ENCODE results near the gene CAPZB.

The CAPZB gene

DNA sequence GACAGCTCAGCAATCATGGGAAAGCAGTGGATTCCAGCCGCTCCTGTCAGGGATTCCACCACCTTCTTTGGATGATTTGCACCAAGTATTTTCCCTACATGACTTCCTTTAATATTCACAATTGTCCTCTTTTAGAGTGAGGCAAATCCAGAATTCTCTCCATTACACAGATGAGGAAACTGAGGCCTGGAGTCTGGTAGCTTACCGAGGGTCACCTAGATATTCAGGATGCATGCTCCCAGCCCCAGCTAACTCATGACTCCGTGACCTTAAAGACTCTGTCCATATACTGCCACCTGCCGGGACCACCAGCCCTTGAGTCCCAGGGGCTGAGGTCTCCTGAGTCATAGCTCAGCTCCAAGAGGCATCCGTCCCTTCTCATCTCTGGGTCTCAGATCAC, 80.6 kb downstream of the CAPZB start:
- no peak for DNase-seq

DNA sequence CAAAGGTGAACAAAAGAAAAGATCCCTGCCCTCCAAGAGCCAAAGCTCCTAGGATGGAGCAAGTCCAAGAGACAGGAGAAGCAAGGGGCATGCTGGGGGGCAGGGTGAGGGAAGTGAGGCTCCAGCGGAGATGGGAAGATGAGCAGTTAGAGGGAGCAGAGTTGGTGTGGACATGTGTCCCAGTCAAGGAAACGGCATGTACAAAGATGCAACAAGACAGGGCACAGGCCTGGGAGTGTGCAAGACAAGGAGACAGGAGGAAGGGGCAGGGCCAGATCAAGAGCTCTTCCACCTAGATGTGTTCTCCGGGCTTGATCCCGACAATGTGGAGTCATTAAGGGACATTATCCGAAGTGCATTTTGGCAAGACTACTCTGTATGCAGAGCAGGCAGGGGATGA, 82.1 kb downstream of the CAPZB start:
- DNase-seq: no peak

DNA sequence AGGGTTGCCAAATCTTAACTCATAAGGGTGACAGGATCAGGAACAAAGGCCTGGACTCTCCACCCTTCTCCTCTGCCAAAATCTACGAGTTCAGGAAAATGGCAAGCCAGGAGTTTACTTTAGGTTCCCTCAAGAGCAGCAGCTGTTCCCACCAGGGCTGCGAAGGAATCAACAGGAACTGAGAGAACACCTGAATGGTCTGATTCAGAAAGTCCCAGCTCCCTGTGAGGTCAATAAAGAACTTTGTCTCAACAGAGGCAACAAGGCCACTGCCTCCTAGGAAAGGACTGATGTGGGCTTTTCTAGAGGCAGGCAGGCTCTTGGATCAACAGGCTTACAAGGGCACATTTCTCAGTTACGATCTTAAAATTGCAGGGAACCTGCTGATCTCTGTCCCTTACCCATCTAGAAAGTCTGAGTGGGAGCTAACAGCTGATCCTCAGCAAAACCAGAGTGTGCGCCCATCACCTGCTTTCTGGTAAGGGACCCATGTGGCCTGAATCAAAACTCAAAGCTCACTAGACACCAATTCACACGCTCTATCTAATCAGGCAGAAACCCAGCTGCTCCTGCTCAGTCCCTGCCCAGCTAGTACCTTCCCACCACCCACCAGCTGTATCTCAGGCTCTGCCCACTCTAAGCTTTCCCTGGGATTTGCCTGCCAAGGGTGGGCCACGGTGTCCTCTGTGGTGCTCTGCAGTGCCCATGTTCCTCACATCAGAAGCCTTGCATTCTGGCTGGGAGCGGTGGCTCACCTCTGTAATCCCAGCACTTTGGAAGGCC, 83.1 kb downstream of the CAPZB start:
- no peak for DNase-seq

DNA sequence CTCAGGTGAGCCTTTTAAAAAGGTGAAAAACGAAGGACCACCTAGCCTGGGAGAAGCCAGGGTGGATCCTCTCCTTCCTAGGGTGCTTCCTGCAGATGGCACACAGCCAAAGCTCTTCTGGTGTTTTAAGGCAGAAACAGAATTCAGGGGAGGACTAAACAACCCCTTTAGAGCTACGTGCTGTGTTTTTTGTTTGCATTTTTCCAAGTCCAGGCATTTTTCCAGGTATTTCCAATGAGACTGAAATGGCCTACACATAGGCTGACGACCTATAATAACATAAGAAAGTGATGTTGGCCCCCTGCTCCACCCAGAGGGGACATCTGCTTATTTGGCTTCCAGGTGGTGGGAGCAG, 83.8 kb downstream of the CAPZB start:
- no peak for DNase-seq

DNA sequence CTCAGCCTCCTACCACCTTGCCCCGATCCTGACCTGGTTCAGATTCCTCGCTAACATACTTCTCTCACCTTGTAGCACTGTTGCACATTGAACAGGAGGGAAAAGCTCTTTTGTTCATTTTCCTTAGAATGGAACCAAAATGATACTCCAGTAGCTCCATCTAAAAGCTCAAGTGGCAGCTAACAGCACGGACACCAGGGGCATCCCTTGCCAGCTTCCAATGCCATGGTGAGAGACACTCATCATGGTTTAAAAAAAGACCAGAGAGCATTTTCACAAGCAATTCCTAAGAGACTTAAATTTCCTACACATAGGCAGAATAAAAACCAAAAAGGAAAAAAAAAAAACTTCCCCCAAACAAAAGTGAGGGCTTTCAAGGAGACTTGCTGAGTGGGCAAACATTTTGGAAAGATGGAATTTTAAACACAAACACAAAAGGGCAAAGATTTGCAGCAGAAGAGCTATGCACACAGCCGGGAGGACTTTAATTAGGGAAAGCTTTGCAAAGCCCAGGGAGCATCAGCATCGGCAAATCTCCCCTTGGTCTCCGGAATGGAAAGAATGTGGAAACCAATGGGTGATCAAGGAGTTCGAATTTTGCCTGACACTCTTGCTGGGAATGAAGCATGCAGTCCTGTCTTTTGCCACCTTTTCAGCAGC, 84.3 kb downstream of the CAPZB start:
- DNase-seq: no peak

DNA sequence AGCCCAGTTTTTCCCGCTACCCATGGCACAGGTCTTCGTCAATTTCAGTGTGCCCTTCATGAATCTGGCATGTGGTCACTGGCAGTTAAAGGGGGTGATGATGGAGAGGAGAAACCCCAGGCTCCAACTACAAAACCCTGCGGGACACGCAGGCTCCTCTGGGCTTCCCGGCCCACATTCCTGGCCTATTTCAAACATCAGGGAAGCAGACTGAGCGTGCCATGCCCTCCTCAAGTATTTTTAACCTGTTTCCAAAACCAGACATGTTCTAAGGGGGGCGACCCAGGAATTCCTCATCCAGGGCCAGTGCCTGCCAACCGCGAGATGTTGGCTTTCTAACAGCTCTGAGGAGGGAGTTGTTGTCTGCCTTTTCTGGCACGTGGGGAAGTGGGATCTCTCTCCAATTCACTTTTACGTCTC, 85.1 kb downstream of the CAPZB start:
- DNase-seq: no peak

DNA sequence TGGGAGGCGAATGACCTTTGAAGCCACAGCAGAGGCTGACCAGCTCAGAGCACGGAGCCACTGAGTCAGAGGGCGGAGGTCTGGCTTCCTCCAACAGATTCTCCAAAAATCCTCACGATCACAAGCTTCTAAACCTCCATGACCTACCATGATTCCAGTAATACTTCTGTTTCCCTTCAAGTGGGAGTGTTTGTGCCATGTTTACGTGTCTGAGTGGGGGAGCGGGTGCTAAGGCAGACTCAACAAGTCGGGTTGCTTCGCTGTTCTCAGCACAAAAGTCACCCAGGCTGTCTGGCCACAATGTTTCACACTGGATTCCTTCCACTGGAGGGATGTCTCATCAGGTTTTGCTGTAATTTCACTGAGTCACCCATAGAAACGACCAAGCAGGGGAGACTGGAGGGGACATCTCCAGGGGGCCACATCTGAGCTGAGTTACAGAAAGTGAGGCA, 87.0 kb downstream of the CAPZB start:
- no peak for DNase-seq

DNA sequence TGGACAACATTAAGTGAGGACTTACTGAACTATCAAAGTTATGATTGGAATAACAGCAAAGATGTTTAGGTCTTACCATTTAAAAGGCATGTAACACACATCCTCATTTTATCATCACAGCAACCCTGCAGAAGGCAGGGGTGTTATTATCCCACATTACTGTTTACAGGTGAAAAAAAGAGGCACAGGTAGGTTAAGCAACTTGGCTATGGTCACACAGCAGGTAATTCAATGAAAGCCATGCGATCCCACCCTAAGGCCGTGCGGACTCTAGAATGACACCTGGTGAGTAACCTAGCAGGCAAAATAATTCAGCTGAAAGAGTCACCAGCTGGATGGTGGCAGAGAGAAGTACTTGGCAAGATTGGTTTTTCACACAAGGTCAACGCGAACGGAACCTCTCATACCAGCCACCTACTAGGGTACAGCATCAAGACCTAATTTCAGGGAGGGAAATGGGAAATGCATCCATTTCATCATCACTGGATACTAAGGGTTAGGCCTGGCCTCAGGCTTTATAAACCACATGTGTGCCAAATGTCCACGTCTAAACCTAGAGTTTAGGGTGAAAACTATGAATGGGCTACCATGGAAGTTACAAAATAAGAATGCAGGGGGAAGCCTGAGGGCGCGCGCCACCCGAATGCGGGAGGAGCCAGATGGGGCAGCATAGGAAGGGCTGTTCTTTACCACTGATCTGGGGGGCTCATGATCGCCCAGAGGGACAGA, 88.0 kb downstream of the CAPZB start:
- no peak for DNase-seq

DNA sequence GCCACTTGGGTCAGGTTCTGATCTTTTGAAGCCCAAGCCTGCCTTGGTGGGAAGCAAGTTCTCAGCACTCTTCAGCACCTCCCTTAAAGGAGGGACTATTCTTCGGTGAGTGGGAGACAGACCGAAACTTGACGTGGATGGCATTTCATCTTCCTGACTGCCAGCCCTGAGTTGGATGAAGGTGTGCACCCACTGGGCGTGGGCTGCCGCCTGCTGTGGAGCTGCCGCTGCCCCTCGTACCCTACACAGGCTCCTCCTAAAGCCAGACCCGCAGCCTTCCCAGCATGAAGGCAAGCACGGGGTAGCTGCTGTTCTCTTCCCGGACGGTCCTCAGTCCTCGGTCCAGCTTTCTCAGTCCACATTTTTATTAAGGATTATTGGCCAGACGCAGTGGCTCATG, 89.1 kb downstream of the CAPZB start:
- DNase-seq: no peak

DNA sequence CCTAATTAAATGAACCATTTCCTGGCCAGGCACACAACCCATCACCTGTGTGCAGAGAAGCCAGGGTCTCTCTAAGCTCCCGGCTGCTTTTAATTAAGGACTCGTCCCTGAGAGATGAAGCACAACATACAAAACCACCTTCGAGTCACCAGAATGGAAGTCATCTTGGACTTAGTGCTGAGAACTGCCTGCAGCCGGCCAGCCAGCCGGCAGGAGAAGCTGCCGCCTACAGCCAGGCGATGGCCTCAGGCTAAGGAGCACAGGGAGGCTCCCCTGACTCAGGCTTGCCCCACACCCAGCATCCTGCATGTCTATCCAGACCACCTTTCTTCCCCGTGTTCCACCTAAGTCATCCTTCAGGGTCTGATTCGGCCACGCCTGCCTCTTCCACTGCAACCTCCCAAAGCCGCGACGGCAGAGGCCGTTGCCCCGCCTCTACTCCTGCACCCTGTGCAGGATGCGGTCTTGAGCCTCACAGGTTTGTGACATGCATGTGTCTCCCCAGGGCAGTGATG, 89.6 kb downstream of the CAPZB start:
- no peak for DNase-seq

DNA sequence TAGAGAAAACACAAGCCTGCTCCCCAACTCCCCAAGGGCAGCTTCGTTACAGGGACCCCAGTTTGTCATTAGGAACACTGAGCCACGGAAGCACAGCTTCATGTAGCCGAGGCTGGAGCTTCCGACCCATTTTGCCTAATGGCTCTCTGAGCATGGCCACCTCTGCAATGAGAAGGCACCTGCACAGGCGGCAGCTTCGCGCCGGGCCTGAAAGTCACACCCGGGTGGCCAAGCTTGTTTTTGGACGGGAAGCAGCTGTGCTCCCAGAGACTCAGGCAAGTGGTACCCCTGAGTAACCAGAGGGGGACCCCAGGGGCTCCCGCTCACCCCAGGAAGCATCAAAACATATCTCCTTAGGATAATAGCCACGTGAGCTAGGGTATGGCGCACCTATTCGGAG, 92.3 kb downstream of the CAPZB start:
- DNase-seq: no peak

DNA sequence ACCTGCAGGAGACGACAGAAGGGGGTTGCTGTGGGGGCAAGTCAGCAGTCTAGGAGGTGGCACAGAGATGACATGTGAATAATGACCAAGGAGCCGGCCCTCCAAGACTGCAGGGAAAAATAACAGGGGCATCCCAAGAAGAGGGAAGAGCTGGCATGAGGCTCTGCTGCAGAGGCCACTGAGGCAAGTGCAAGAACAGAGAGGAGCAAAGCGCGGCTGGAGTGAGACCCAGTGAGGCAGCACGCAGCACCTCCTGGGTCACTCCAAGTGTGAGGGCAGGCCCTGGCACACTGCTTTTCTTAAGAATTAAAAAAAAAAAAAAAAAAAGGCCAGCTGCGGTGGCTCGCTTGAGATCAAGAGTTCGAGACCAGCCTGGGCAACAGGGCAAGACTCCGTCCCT, 93.1 kb downstream of the CAPZB start:
- no peak for DNase-seq

DNA sequence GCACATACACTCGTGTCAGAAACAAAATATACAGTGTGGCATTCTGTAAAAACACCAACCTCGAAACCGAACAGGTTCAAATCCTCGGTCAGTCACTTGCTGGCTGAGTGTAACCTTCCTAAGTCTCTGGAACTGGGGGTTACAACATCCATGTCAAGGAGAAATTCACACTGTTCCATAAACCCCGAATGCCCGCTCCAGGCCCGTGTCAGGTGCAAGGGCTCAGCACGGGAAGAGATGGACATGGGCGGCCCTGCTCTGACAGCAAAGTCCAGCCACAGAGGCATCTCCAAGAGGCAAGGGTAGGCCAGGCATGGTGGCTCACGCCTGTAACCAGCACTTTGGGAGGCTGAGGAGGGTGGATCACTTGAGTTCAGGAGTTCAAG, 93.8 kb downstream of the CAPZB start:
- DNase-seq: no peak

DNA sequence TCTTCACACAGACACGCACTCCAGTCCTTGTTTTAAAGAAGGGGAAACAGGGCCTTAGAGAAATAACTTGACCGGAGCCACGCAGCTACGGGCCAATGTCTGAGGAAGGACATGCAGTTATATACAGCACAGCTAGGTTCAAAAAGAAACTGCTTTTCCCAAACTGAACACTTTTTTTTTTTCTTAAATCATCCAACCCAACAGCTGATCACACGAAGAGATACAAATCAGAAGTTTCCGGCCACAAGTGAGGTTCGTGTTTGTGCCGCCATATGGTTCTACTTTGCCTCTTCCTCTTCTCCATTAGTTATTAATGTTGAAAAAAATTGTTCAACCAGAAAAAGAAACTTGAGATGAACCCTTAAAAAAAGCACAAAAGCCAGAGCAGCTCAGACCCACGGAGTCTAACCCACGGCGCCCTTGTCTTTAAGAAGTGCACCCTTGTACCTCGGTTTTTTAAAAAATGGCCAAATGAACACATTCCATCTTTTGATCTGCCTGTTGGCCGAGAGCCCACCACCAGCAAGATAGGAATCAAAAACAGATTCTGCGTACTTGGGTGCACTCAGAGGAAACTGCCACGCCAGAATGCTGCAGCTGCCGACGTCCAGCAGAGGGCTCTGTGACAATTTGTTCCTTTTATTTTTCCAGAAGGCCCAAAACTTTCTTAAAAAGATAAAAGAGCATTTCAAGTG, 94.3 kb downstream of the CAPZB start:
- DNase-seq: no peak

DNA sequence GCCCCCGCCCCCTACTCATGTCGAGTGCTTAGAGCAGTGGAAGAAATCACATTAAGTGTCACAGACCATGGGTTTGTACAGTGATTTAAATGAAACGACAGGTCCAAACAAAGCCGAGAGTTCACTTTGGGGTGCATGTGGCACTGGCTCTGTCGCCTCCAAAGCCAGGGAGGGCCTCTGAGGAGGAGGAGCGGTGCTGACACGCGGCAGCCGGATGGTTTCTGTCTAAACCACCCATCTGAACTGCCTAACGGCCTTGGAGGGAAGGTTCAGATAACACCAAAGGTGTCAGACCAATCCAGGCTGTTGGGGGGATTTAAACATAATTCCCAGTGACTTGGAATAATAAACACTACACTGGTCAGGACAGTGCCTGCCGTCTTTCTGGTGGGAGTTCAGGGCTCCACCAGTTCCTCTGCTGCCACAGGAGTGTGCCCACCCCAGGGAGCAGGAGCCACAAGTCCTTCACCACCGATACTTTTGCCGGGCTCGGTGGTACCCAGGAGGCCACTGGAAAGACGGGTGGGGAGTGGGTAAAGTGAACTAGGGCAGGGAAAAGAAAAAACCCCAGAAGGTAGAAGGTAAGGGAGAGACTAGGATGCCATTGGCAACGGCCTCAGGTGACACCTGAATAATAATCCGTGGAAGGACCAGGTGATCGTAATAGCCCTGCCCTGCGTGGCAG, 95.0 kb downstream of the CAPZB start:
- DNase-seq: no peak

DNA sequence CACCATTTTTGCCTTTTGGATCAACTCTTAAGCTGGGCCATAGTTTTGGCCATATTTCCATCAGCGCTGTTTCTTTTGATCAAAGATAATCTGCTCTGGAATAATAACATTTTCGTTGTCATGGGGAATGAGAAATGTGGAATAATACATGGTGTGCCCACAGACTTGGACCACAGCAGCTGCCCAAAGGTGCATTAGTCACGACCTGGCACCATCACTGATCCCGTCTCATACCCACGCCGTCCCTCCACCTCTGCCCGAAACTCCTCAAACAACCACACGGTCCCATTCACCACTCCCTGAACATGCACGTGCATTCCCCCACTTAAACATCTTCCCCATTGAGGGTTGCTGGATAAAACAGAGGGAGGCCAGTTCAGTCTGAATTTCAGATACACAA, 96.4 kb downstream of the CAPZB start:
- DNase-seq: no peak

DNA sequence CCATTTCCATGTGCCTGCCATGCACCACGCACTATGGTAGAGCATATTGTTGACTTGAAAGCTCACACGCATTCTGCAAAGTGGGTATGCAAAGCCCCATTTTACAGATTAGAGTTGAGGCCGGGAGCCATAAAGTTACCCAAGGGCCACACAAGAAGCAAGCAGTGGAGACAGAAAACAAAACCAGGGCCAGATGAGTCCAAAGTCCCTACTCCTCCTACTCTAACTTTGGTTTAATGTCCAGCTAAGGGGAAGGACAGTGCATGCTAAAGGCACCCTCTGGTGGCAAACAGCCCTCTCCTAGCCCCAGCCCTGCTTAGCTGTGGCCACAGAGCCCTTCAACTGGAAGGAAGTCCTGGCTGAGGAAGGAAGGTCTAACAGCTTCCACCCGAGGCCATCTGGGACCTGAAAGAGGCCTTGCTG, 98.3 kb downstream of the CAPZB start:
- DNase-seq: no peak

DNA sequence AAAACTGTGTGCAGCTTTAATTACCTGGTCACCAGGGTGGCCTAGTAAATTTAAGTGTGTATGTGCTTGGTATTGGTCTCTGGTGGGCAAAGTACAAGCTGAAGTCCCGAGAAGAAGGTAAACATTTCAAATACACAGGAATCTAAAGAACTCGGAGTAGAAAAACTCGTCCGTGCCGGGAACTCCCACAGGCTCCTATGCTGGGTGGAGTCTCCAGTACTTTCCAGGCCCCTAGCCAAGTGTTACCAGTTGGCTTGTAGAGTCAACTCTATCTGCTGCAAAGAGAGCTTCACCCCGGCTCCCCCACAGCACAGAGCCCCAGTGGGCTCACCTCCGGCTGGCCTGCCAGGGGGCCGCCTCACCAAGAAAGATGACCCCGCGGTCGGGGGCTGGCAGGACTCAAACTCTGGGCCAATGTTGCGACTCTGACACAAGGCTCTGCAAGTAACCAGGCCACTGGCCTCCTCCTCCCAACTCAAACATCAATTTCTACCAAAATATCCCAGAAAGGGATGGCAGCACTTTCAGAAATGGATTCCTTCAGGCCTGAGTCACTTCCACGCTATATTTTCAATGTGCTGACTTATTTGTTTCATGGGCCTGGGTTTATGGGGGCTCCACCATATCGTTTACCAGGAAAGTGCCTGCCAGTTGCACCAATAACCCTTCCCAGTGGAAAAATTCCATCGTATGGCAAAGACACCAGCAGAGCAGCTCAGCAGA, 99.3 kb downstream of the CAPZB start:
- DNase-seq: no peak

DNA sequence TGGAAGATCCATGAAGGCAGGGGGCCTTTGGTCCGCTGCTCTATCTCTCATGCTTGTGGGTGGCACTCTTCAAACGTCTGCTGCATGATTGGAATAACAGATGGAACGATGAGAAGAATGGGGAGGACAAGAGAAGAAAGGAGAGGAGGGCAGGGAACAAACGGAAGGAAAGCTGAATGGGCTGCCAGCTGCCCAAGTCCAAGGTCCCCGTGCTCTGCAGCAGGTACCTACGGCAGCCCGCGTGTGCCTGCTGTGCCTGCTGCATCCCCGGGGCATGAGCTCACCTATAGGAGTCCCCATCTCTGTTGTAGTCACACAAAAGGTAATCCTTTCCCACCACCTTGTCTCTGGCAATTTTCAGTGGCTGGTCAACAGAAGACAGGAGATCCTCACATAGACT, 100.1 kb downstream of the CAPZB start:
- no peak for DNase-seq

DNA sequence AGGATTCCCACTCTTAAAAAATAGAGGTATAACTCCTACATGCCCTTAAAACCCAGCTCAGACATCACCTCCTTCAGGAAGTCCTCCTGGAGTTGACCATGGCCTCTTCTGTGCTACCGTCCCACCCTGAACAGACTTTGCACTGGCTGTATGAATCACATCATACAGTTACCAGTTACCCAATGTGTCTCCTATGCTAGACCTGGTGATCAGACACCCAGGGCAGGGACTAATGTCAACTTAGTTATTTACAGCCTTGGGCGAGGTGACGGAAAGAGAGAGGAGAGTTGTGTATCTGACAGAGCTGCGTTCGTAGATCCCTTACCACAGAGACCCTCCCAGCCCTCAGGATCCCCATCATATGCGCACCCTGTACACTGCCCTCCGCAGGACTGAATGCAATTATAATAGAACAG, 100.6 kb downstream of the CAPZB start:
- no peak for DNase-seq

DNA sequence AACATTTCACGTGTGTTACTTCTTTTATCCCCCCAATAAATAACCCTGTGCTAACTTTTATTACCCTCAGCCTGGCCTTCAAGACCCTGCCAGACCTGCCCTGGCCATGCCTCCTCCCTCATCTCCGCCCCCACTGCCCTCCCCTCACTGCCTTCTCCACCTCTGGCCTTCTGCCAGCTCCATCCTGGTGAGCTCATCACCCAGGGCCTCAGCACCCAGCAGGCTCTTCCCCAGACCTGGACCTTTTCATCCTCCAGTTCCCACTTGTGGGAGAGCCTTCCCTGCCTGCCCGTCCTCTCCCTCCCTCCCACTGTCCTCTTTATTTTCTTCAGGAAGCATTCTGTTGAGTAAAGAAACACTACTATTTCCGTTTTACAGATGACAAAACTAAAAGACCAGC, 101.2 kb downstream of the CAPZB start:
- DNase-seq: no peak

DNA sequence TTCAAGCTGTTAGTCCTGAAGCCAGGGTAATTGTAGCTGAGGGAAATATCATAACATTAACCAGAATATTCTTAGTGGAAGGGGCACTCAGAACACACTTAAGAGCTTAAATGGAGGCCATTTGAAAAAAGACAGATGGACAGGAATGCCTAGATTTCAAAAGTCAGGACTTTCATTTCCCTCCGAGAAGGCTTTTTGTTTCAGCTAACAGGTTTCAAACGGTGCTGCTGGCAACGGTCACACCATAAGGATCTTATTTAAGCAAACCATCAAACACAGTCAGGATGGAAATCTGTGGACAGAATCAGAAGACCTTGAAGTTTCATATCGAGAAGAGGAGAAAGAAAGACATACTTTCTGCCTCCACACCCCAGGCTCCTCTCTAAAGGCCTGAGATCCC, 103.1 kb downstream of the CAPZB start:
- DNase-seq: no peak

All from cortex of kidney (tissue), 1 donor.